Measurements from ENCODE around the gene NOP14. TPM values are rescaled to one million over a fixed set of nuclear protein-coding genes. Genes with fewer than 3 reads are reported as not detected.

The NOP14 gene
- polyA plus RNA-seq, 2 of the 4 experiments (the other 2 are of a cell fraction) = 18.9 to 30.2 TPM

GRCh38 chr4:2911868-2912267 is 51.3 kb downstream of the NOP14 start:
- TF ChIP-seq POLR2AphosphoS2 (conservative IDR thresholded peaks at IDR 0.05; ENCODE audit: low read length) = no peak
- no peak for TF ChIP-seq TP53 (CRISPR knock-in tag; IDR thresholded peaks at IDR 0.05)
- no peak for TF ChIP-seq NFE2L2 (conservative IDR thresholded peaks at IDR 0.05; ENCODE audit: low read length)
- no peak for TF ChIP-seq PHF8 (IDR thresholded peaks at IDR 0.05; ENCODE audit: borderline replicate concordance, low read depth)
- TF ChIP-seq CHD4 (IDR thresholded peaks at IDR 0.05; ENCODE audit: borderline replicate concordance) = no peak
- no peak for TF ChIP-seq KDM1A (IDR thresholded peaks at IDR 0.05; ENCODE audit: low read depth)
- TF ChIP-seq FOSB (CRISPR knock-in tag; IDR thresholded peaks at IDR 0.05) = no peak
- no peak for TF ChIP-seq HOXA7 (CRISPR knock-in tag; IDR thresholded peaks at IDR 0.05)
- TF ChIP-seq CBX8 (IDR thresholded peaks at IDR 0.05) = no peak
- no peak for TF ChIP-seq ZNF302 (CRISPR knock-in tag; IDR thresholded peaks at IDR 0.05)
- TF ChIP-seq NPAS2 (CRISPR knock-in tag; IDR thresholded peaks at IDR 0.05; ENCODE audit: borderline replicate concordance) = no peak
- TF ChIP-seq, protein P1, sequence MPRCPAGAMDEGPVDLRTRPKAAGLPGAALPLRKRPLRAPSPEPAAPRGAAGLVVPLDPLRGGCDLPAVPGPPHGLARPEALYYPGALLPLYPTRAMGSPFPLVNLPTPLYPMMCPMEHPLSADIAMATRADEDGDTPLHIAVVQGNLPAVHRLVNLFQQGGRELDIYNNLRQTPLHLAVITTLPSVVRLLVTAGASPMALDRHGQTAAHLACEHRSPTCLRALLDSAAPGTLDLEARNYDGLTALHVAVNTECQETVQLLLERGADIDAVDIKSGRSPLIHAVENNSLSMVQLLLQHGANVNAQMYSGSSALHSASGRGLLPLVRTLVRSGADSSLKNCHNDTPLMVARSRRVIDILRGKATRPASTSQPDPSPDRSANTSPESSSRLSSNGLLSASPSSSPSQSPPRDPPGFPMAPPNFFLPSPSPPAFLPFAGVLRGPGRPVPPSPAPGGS (IDR thresholded peaks at IDR 0.05) = no peak
- no peak for TF ChIP-seq REST (IDR thresholded peaks at IDR 0.05)
- no peak for TF ChIP-seq RNF2 (IDR thresholded peaks at IDR 0.05; ENCODE audit: borderline replicate concordance, low read depth)
- TF ChIP-seq MAFK (IDR thresholded peaks at IDR 0.05; ENCODE audit: partially characterized antibody) = no peak
- no peak for TF ChIP-seq GATA3 (IDR thresholded peaks at IDR 0.05; ENCODE audit: borderline replicate concordance)
- POLR2A ChIA-PET = no interaction called here
- Histone ChIP-seq H3K27ac (no peak overlapping the region), H3K4me2 (no peak overlapping the region), H3K9me3 (no peaks in the 10 kb centered on the region), H3K4me3 (no peak overlapping the region), H3K4me1 (no peaks in the 10 kb centered on the region)
- no peak for DNase-seq (ENCODE audit: low read depth in 1 of 2, low spot score in 1 of 2)
- no peak for ATAC-seq
- FAIRE-seq = no peak
- 75% methylated on average over 3 of the region's 3 CpGs for WGBS (ENCODE audit: missing lambda C conversion rate)
- CTCF ChIA-PET = interaction anchor here (1.0 to 2.2 kb wide), 2 partner anchors 11 to 148 kb away, joined by 3 to 8 read pairs; no protein-coding TSS in a partner anchor

DNA sequence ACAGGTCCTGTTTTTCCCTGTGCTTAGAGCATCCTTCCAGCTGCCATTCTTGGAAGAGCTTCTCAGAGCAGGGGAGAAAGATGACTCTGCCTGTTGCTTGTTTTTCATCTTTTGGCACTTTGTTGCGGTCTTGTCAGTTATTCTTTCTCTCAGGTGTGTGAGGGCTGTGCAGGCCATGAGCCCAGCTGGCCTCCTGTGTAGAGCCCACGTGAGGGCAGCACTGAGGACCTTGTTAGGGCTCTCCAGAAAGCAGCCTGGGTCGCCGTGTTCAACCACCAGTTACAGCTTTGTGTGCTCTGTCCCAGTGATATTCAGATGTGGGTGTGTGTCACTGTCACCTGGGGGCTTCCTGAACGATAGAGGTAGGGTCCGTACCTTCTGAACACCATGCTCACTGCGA is 52.8 kb downstream of the NOP14 start:
- FAIRE-seq (no peak), ATAC-seq (peak in 1 of 2 experiments; percentile 53; a peak in 2 of 6 replicates), DNase-seq (ENCODE audit: low read depth in 1 of 2, low spot score in 1 of 2) (no peak)
- CTCF ChIA-PET = interaction anchor here (2.2 kb wide), 1 partner anchor 146 kb away, joined by 8 read pairs; no protein-coding TSS in a partner anchor
- Histone ChIP-seq H3K9me3 (no peaks in the 10 kb centered on the region), H3K4me3 (no peak overlapping the region), H3K4me1 (no peaks in the 10 kb centered on the region), H3K4me2 (no peak overlapping the region), H3K27ac (no peak overlapping the region)
- 100% methylated on average over 3 of the region's 7 CpGs for WGBS (ENCODE audit: missing lambda C conversion rate)
- POLR2A ChIA-PET = interaction anchor here (0.6 kb wide), 1 partner anchor 906 kb away, joined by 3 read pairs; no protein-coding TSS in a partner anchor
- TF ChIP-seq SMC3 (IDR thresholded peaks at IDR 0.05) (no peak), FOXS1 (CRISPR knock-in tag; IDR thresholded peaks at IDR 0.05) (no peak), HES2 (IDR thresholded peaks at IDR 0.05) (no peak), HEYL (CRISPR knock-in tag; IDR thresholded peaks at IDR 0.05) (no peak), FOSL2 (IDR thresholded peaks at IDR 0.05) (no peak), FOSL2 (CRISPR knock-in tag; IDR thresholded peaks at IDR 0.05) (no peak), KDM1A (IDR thresholded peaks at IDR 0.05; ENCODE audit: low read depth) (no peak), CBX2 (IDR thresholded peaks at IDR 0.05; ENCODE audit: borderline replicate concordance, low read depth) (no peak), SREBF2 (IDR thresholded peaks at IDR 0.05) (no peak), USF2 (IDR thresholded peaks at IDR 0.05) (no peak), HOXB5 (CRISPR knock-in tag; IDR thresholded peaks at IDR 0.05) (no peak), FOSB (CRISPR knock-in tag; IDR thresholded peaks at IDR 0.05) (no peak), TP53 (CRISPR knock-in tag; IDR thresholded peaks at IDR 0.05) (no peak), MYC (IDR thresholded peaks at IDR 0.05; ENCODE audit: borderline replicate concordance, low read length) (no peak), HDAC2 (IDR thresholded peaks at IDR 0.05) (no peak), CHD2 (IDR thresholded peaks at IDR 0.05; ENCODE audit: low read length, partially characterized antibody) (no peak), ZFP36 (IDR thresholded peaks at IDR 0.05; ENCODE audit: borderline replicate concordance, partially characterized antibody) (no peak), MAFK (IDR thresholded peaks at IDR 0.05; ENCODE audit: partially characterized antibody) (no peak), ZC3H11A (IDR thresholded peaks at IDR 0.05) (no peak), EHF (CRISPR knock-in tag; IDR thresholded peaks at IDR 0.05) (no peak), TFCP2L1 (CRISPR knock-in tag; IDR thresholded peaks at IDR 0.05) (no peak)

Measured in A549 (cell line).